Activated CD8-positive, alpha-beta memory T cell treated with anti-CD3 and anti-CD28 coated beads for 4 hours (primary cell): ENCODE results near the gene B4GALT3.

Source experiments
- DNase-seq, 2 donors: peaks; one replicate each; pipeline ENCODE4 v3.0.0-alpha.2; 2020; ENCODE audit warnings: low read depth in 2 of 2

Gene B4GALT3

GRCh38 chr1:161163793-161164192 lies 13.5 kb downstream of the B4GALT3 start:
- DNase-seq, result no peak

GRCh38 chr1:161162806-161163205 lies 14.5 kb downstream of the B4GALT3 start:
- no peak for DNase-seq

GRCh38 chr1:161162052-161162451 lies 15.3 kb downstream of the B4GALT3 start:
- no peak for DNase-seq

GRCh38 chr1:161161652-161162051 lies 15.7 kb downstream of the B4GALT3 start:
- DNase-seq, result no peak

- DNase-seq, result no peak
Observed at GRCh38 chr1:161160671-161161145, 16.6 kb downstream of the B4GALT3 start.

GRCh38 chr1:161159913-161160243 lies 17.4 kb downstream of the B4GALT3 start:
- no peak for DNase-seq

- DNase-seq, result peak; percentile 87
Observed at GRCh38 chr1:161159087-161159912, 18.0 kb downstream of the B4GALT3 start, which contains the start of gene USP21. USP21 (plus strand) TSS chr1:161159500; CDS start chr1:161160641, 1,141 bp downstream.

GRCh38 chr1:161158316-161159010 lies 18.8 kb downstream of the B4GALT3 start:
- no peak for DNase-seq

GRCh38 chr1:161157867-161158266 lies 19.4 kb downstream of the B4GALT3 start:
- no peak for DNase-seq

- peak; percentile 62 to 66 for DNase-seq
Observed at GRCh38 chr1:161153682-161154337, 23.5 kb downstream of the B4GALT3 start, which contains the start of gene UFC1. UFC1 (plus strand) TSS chr1:161153978; CDS start chr1:161153998, 20 bp downstream.

GRCh38 chr1:161153176-161153575 lies 24.1 kb downstream of the B4GALT3 start:
- DNase-seq, result no peak

- DNase-seq, result no peak
Observed at GRCh38 chr1:161145832-161146231, 31.5 kb downstream of the B4GALT3 start.

- no peak for DNase-seq
Observed at GRCh38 chr1:161140755-161141400, 36.4 kb downstream of the B4GALT3 start.

- no peak for DNase-seq
Observed at GRCh38 chr1:161139766-161140165, 37.5 kb downstream of the B4GALT3 start.

GRCh38 chr1:161138431-161138830 lies 38.9 kb downstream of the B4GALT3 start:
- no peak for DNase-seq

GRCh38 chr1:161137881-161138280 lies 39.4 kb downstream of the B4GALT3 start:
- no peak for DNase-seq

GRCh38 chr1:161133220-161133740 lies 44.0 kb downstream of the B4GALT3 start:
- DNase-seq, result no peak

- peak; percentile 73 to 87 for DNase-seq
Observed at GRCh38 chr1:161132410-161133219, 44.7 kb downstream of the B4GALT3 start, which contains the start of gene DEDD. DEDD (minus strand) TSS chr1:161132667; CDS start chr1:161124462, 8,205 bp downstream.

GRCh38 chr1:161131523-161132409 lies 45.5 kb downstream of the B4GALT3 start:
- no peak for DNase-seq
